T-helper 9 cell (primary cell): Measurements from ENCODE around the gene ACSL5.

Source experiments
- DNase-seq: peaks from one replicate; pipeline ENCODE4 v3.0.0-alpha.2; 2020
- total RNA-seq, 2 donors: gene quantifications; one replicate each; lab custom pipeline; 2026; lab: John Stamatoyannopoulos, UW

The ACSL5 gene, protein sequence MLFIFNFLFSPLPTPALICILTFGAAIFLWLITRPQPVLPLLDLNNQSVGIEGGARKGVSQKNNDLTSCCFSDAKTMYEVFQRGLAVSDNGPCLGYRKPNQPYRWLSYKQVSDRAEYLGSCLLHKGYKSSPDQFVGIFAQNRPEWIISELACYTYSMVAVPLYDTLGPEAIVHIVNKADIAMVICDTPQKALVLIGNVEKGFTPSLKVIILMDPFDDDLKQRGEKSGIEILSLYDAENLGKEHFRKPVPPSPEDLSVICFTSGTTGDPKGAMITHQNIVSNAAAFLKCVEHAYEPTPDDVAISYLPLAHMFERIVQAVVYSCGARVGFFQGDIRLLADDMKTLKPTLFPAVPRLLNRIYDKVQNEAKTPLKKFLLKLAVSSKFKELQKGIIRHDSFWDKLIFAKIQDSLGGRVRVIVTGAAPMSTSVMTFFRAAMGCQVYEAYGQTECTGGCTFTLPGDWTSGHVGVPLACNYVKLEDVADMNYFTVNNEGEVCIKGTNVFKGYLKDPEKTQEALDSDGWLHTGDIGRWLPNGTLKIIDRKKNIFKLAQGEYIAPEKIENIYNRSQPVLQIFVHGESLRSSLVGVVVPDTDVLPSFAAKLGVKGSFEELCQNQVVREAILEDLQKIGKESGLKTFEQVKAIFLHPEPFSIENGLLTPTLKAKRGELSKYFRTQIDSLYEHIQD
- total RNA-seq: 50.9 to 105 reads per million in 2 donors

DNA sequence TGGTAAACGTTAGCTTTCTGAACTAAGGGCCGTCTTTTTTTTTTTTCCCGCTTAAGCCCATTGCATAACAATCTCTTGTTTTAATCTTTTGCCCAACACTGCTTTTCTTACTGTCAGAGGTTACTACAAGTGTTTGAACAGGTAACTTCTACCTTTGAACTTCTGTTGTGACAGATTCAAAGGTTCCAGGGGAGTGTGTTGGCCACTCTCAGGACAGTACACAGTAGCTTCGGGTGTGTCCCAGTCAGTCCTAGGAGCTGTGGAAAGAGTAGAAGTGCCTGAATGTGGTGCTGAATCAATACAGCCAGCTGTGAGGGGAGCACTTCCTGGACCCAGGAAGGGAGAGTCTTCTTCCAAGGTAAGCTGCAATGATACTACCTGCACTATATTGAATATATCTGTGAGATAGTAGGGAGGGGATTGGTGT, at the start of gene ACSL5:
TSS of gene ACSL5 (plus strand) at position 205 of the 427 bp plus-strand sequence. CDS start 20,831 bp downstream, outside the sequence.
- no peak for DNase-seq

DNA sequence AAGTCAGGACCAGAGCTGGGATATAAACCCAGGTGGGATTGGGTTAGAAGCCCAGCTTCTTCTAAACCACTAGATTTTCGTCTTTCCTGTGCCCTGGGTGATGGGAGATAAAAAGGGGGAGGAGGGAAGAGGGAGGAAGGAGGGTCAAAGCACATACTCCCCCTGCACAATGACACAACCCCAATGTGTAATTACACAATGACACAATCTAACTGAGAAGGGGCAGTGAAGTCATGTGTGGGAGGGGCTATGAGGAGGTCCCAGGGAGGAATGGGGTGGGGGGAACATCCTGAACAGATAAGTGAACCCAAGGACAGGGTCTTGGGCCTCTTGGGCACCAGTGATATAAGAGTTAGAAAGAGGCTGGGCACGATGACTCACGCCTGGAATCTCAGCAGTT, 46.2 kb upstream of the ACSL5 start:
- DNase-seq: no peak

DNA sequence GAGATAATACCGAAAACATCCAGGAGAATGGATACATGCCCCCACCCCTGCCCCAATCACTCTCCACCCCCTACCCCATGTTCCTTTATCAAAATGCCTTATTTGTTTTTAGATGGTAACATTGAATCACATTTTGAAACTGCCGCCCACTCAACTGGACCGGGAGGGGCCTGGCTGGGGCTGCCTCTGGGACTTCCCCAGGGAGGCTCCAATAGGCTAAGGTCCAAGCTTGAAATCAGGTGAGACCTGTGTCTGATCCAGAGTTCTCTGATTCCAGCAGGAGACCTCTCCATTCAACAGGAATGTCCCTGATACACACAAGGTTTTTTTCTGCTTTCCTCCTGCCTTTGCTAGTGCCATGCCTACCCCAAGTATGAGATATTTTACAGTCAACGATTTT, 43.8 kb upstream of the ACSL5 start:
- DNase-seq: no peak

DNA sequence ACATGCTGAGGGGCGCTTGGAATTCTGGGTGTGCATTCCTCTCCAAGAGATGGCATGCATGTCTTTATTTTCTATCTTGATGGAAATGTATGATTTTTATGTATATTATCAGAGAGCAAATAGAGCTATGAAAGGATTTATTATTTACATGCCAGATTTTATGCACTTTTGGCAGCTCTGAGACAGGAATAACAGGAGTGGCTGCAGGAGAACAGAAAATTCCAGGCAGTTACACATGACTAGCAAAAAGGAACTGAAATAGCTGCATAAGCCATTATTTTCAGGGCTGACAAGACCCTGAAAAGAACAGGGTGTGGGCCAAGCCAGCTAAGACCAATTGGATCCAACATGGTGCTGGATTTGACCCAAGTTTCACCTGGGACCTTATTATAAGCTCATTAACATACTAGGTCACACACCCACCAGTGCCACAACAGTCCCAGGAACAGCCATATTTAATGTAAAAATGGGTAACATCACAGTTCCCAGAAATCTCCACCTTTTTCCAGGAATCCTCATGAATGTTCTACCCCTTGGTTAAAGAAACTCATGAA, 43.2 kb upstream of the ACSL5 start:
- DNase-seq: no peak

DNA sequence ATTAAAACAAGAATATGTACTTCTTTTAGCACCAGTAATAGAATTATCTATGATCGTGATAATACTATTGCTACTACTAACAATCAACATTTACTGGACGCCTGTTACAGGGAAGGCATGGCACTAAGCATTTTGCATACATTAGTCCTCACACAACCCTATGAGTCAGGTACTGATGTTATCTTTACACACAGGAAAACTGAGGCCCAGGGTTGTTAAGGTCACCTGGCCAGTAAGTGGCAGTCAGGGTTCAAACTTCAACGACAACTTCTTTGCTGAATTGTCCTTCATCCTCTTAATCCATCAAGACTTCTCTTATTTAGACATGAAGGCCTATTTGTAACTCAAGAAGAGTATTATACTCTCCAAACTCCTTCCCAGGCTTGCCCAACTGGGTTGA, 41.9 kb upstream of the ACSL5 start:
- DNase-seq: no peak

DNA sequence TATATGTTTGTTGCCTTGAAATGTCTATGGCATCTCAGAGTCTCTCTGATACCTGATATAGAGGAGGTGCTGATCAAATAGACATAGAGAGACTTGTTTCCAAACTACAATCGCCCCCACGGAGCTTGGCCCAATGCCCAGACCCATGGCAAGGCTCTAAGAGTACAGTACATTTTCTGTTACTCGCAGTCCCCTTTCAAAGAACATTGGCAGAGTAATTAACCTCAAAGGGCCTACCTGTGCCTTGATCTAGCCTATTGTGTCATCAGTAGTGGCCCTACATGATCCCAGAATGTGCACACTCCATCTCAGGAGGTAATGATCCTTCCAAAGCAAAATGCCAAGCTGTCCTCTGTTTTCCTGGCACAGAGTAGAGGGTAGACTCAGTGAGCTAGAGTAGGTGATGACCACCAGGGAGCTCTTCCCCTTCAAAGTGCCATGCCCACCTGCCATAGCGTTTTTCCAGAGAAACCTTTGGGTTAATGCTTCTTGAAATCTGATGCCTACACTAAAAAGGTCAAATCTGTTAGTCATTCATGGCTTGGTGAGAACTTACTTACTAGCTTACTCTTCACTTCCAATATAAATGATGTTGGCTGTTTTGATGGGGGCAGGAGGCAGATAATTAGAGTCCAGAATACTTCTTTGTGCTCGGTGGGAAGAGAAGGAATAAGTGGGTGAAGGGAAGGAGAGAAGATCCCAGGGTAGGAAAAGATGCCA, 41.2 kb upstream of the ACSL5 start:
- DNase-seq: no peak

DNA sequence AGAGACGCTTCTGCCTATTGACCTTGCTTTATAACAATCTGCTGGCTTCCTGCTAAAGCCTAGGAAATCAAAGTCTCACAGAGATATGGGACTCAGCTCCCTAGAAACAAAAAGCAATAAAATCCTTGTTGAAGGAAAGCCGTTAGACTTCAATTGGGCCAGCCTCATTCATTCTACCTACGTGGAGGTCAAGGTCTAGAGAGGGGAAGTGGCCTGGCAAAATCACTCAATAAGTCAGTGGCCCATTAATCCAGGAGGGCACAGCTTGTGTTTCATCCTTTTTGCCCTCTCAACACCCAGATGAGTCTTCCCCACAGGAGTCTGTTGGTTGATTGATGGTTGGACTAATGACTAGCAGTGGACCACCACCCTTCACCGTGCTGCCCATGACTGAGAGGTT, 40.5 kb upstream of the ACSL5 start:
- DNase-seq: no peak

DNA sequence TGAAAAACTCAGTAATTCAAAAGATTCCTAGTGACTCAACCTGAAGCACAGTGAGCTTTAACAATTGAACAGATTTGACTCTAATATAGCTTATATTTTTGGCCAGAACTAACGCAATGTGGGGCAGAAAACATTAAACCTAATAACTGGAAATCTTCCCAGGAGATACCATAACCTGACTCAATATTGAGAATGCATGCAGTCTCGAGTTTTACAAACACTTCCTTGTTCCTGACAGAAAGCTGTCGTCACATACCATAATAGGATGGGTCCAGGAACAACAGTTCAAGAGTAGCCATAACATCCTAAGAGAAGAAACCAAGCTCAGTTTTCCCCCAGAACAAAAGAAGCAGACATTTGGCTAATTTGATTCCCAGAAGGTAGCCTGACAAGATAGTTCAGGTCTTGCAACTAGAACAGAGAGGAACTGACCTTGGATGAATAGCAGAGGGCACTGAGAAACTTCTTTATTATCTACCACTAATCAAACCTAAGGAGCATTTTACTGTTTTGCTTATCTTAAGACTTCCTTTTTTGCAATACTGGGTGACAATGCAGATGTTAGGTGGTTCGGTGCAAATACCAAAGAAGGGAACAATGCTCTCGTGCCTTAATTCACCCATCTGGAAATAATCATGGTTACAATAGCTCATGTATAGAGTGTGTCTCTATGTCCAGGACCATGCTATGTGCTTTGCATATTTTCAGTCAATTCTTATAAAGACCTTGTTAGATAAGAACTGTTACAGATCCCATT, 38.6 kb upstream of the ACSL5 start:
- DNase-seq: no peak

DNA sequence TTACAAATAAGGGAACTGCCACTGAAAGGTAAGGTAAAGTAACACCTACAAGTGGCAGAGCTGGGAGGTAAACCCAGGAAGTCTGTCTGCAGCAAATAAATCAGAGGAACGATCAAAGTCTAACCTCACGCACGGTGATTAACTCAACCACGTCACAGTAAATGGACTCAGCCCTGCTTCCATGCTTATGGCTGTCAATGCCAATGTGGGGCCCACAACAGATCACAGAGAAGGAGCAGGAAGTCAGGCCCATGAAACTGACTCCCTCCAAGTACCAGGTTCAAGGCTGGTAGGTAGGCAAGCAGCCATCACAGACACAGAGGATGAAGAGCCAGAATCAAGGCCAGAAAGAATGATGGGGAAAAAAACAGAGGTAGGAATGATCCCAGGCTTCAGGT, 38.0 kb upstream of the ACSL5 start:
- DNase-seq: no peak

DNA sequence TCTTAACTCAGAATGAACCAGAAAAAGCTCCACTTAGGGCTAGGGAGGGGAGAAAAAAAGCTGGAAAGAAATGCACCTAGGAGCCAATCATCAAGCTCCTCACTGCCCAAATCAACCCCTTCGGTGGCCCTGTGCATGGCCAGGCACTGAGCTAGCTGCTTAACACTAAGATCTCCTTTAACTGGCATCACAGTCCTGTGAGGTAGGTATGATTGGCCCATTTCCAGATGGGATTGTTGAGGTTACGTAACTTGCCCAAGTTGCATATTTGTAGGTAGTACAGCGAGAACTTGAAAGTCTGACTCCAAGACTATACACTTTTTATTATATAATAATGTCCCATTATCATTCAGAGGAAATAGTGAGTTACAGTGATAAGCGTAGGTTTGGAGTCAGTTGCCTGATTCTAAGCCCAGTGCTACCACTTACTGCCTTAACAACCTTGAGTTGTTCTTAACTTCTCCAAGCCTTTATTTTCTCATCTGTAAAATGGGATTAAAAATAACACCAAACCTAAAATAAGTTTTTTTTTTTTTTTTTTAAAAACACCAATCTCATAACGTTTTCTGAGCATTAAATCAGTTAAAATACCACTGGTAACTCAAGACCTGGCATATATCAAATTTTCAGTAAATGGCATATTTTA, 37.2 kb upstream of the ACSL5 start:
- no peak for DNase-seq

DNA sequence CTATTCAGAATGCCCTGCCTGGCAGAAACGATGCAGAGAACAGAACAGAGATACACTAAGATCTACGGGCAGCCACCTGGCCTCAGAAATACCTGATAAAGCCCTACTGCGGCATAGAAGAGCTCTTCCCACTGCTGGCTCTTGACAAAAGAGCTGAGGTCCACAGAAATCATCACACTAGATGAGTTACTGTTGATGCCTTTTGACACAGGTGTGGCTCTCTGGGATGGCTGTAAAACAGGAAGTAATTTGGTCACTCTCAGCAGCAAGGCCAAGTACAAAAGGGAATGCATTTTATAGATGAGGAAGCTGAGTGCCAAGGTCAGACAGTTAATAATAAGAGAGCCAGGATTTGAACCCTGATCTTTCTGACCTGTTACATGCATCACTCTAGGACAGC, 35.0 kb upstream of the ACSL5 start:
- no peak for DNase-seq

DNA sequence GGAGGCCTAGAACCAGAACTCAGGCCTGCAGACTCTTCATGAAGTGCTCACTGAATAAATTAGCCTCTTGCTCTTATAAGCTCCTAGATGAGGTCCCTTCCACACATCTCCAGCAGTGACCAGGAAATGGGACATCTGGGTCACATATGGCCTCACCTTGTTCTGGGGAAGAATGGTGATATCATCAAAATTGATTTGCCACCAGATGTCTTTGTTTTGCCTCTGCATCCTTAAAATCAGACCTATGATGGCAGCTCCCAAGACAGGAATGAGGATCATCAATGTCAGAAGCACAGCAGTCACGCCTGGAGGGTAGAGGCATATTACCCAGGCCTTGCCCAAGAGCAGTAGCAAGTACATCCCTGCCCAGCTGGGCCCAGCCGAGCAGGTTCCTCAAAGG, 33.3 kb upstream of the ACSL5 start:
- DNase-seq: no peak

DNA sequence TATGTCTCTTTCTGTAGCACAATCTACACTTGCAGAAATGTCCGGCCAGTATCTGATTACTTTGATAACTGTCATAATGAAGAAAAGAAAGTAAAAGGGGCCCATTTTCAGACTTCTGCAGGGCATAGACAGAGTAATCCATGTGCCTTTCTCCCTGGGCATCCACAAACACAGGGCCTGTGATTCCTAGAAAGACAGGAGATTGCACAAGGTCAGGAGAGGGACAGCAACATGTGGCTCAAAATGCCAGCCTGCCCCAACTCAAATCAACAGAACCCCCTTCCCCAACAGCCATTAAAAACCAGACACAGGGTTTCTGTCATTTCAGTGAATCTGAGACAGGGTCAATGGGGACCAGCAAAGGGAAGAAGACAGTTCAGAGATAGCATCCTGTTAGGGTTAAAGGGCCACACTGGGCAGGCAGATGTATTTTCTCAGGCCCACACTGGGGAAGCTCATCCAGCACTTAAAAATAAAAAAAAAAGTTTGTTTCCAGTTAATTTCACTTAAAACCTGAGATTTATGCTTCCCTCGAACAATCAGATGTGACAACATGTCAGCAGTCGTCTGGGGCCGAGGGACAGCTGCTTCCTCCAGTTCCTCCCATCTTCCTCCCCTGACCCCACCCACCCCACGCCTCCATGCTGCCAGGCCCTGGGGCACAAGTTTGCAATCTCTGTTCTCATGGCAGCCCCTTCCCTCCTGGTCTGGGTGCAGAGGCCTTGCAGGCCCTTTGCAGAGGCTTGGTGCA, 30.7 kb upstream of the ACSL5 start:
- DNase-seq: no peak

DNA sequence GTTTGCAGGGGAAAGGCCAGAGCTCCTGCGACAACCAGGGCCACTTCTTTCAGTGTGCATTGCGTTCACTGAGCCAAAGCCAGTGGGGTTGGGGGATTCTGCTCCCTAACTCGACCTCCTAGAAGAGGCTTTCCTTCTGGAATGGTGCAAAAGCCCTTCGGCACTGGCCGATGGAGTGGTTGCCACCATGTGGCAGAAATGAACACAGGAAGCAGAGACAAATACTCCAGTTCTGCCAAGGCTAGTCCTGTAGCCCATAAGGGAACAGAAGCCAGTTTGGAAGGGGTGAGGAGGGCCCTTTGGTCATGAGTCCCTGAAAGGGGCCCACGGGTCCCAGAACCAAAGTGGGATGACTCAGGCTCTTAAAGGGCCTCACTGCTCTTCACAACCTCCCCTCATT, 29.7 kb upstream of the ACSL5 start:
- no peak for DNase-seq

DNA sequence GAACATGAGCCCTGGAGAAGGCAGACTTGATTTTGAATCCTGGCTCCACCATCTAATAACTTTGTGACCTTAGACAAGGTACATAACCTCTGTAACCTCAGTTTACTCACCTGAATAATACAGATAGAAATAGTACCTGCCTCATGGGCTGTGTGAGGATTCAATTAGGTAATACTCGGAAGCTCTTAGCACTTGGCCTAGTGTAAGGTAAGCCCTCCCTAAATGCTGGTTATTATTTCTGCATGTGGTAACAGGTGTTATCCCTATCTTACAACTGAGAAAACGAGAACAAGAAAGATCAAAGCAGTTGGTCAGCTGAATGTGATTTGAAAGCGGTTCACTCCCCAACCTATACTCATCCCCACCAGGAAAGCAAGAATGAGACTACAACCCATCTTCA, 28.7 kb upstream of the ACSL5 start:
- DNase-seq: no peak

DNA sequence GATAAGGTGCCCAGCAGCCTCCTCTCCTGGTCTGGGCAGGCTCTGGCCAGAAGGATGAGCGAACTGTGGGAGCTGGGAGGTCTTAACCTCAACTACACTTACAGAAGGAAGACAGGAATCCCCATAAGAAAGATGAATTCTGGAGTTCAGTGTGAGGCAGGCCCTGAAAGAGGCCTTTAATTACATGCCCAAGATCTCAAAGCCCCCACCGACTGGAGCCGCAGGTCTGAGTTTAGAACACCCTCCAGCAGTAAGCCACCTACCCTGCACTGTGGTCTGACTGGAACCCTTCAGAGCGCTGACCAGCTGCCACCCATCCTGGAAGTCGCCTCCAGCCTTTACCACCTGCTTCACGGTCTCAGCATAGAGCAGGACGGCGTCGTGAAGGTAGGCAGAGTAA, 28.2 kb upstream of the ACSL5 start:
- DNase-seq: no peak

DNA sequence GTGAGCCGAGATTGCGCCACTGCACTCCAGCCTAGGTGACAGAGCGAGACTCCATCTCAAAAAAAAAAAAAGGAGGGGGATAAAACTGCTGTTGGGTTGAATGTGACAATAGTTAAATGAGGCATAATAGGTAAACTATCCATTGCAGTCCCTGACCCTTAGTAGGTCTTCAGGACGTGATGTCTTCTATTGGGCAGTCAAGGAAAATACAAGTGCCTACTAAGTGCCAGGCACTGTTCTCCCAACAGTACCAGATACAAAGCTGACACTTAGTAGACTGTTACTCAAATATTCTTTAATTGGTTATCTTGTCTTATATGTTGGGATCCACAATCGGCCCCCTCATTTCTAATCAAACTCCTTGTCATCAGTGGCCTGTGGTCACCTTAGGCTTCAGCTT, 27.1 kb upstream of the ACSL5 start:
- DNase-seq: no peak

DNA sequence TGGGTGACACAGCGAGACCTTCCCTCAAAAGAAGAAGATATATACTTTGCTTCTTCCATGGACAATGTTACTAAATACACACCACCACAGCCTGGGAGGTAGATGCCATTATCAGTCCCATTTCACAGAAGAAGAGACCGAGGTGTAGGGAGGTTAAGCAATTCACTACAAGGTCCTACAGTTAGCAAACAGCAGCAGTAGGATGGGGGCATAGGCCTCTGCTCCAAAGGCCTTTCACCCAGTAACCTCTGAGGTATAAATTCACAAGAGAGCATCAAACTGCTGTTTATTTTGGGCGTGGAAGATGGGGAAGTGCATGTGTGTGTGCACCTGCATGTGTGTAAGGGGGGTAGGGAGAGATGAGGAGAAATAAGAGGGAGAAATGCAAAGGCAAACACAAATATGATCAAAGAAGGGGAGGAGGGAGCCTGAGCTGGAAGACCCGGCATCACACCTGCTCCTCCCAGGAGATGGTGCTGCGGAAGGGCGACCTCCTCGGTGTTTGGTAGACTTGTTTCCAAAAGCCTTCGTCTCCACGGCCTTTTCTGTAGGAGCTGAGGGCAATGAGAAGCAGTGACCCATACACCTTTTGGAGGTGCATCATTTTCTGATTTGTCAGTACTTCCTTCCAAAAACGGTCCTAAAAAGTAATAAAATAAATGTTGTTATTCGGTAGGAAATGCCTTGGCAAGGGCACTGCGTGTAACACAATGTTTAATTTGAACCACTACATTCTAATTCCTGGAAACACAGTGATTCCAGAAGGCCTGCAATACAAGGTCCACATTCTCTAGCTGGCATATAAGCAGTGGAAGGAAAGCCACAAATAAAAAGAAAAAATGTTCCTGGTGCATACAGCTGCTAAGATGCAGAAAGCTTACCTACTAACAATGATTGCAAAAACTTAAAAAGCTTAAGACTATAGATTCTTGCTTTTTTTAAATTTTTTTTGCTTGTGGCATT, 25.9 kb upstream of the ACSL5 start:
- no peak for DNase-seq

DNA sequence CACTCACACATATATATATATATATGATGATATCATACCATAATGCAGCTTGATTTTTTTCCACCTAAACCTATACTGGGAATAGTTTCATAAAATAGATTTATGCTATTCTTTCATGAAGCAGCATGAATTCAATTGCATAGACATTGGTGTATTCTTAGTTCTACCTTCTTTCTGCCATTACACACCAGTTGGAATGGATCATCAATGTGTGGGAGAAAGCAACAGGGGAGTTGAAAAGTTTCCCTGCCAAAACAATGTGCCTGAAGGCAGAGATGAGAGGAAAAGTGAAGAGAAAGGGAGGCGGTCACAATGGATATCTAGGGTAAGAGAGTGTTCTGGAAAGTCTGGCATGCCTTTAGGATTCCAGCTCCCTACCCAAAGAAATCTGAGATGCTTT, 25.2 kb upstream of the ACSL5 start:
- DNase-seq: no peak

DNA sequence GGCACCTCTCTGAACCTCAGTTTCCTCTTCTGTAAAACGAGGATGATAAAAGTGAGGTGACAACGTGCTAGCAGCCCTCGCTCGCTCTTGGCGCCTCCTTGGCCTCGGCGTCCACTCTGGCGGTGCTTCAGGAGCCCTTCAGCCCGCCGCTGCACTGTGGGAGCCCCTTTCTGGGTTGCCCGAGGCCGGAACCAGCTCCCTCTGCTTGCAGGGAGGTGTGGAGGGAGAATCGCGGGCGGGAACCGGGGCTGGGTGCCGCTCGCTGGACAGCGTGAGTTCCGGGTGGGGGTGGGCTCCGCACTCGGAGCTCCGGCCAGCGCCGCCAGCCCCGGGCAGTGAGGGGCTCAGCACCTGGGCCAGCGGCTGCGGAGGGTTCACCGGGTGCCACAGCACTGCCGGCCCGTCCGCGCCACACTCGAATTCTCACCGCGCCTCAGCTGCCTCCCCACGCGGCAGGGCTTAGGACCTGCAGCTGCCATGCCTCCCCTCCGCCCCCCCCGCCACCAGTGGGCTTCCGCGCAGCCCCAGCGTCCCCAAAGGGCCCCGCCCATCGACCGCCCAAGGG, 24.3 kb upstream of the ACSL5 start:
- no peak for DNase-seq
